Measurements from ENCODE around the gene MAGEB3.

MAGEB3 gene

DNA sequence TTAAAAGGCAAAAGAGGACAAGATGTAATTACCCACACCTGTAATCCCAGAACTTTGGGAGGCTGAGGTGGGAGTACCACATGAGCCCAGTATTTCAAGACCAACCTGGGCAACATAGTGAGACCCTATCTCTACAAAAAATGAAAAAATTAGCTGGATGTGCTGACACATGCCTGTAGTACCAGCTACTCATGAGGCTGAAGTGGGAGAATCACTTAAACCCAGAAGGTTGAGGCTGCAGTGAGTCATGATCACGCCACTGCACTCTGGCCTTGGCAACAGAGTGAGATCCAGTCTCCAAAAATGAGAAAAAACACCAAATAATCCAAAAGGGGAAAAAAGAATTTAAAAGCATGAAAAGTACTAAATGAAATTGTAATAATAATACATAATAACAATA is 47.9 kb downstream of the MAGEB3 start:
- no peak for DNase-seq (ENCODE audit: low spot score)

DNA sequence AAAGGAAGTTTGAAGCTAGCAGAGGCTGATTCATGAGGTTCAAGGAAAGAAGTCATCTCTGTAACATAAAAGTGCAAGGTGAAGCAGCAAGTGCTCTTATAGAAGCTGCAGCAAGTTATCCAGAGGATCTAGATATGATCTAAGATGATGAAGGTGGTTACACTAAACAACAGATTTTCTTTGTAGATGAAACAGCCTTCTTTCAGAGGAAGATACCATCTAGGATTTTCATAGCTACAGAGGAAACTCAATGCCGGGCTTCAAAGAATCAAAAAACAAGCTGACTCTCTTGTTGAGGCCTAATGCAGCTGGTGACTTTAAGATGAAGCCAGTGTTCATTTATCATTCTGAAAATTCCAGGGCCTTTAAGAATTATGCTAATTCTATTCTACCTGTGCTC is 50.0 kb downstream of the MAGEB3 start:
- DNase-seq (ENCODE audit: low spot score), result no peak

DNA sequence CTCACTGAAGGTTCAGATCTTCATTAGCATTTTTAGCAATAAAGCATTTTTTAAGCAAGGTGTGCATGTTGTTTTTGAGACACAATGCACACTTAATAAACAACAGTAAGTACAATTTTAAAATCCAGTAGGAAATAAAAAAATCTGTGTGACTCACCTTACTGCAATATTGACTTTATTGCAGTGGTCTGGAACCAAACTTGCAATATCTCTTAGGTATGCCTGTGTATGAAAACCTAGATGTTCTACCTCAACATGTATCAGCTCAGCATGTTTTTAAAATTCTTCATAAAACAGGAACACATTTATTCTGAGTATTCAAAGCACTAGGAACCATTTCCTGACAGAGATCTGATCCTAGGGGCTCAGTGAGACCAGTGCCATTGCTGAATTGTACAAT is 52.1 kb downstream of the MAGEB3 start:
- no peak for DNase-seq (ENCODE audit: low spot score)

DNA sequence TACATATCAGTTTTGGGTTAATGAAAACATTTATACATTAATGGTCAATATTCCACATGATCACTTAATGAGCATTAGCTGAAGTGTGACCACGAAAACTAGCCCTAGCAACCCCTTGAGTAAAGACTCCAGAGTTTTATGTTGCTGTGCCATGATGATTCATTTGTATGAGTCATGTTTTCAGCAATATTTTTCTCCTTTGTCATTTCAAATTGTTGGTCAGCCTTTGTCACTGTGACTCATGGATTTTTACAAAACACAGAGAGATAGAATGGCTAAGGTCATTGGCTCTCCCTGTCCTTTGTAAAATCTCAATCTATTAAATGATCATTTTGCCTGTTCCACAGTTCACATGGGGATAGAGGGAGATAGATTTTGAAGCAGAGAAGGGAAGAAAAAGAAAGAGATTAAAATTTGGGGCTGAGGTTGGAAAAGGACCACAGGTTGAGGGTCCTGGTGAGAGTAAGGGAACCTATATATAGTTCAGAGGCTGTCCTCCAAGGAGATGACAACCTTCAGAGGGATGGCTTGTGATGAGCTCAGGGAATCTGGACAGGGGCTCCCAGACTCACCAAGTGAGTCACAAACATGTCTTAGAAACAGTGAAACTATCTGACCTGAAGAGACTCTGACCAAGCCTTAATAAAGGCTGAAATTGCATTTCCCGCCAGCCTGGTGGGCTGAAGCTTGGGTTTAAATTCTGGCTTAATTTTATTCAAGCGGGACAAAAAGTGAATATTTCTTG is 53.2 kb downstream of the MAGEB3 start:
- peak; percentile 44 for DNase-seq (ENCODE audit: low spot score)

Data from GM03348 (cell line).